NB4 (cell line): ENCODE results near the gene MALAT1.

Experiments used
- POLR2A ChIP-seq: IDR thresholded peaks from 2 replicates; pipeline ENCODE4 v1.6.1; 2011; ENCODE audit warnings: mild to moderate bottlenecking; ENCODE audit not compliant: insufficient read length; ENCODE audit errors: extremely low read depth
- TF ChIP-seq, protein P1 (sequence below): IDR thresholded peaks from one replicate; pipeline ENCODE4 v1.5.1; 2012; ENCODE audit warnings: low read depth, low read length

DNA sequence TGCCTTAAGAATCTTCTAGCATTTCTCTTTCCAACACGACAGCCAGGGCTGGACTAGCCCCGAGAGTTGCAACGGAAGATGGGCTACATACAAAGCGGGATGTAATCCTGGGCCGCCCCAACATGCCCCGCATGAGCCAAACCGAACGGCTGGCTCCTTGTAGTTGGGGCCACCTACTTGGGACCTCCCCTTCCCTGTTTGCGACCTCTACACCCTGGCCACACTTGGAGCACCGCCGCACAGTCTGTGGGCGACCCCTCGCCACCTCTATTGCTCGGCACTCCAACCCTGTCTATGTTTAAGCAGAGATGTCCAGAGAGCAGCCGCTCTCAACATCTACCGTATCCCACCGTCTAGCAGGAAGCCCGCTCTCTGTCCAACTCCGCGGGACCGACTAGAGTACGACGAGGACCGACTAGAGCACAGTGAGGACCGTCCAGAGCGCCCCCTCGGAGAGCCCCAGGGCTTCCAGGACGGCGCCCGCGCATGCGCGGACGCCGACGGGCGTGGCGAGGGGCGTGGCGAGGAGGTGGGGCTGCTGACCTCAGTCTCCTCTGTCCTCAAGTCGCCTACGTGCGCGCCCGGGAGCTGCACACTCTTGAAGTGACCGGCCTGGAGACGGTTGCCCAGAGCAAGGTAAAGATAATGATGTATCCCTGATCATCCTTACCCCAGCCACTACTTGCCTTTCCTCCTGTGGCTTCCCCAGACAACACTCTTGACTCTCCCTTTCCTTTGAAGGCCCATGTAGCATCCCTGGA lies 44.0 kb upstream of the MALAT1 start:
- TF ChIP-seq, protein P1, sequence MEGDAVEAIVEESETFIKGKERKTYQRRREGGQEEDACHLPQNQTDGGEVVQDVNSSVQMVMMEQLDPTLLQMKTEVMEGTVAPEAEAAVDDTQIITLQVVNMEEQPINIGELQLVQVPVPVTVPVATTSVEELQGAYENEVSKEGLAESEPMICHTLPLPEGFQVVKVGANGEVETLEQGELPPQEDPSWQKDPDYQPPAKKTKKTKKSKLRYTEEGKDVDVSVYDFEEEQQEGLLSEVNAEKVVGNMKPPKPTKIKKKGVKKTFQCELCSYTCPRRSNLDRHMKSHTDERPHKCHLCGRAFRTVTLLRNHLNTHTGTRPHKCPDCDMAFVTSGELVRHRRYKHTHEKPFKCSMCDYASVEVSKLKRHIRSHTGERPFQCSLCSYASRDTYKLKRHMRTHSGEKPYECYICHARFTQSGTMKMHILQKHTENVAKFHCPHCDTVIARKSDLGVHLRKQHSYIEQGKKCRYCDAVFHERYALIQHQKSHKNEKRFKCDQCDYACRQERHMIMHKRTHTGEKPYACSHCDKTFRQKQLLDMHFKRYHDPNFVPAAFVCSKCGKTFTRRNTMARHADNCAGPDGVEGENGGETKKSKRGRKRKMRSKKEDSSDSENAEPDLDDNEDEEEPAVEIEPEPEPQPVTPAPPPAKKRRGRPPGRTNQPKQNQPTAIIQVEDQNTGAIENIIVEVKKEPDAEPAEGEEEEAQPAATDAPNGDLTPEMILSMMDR = peak; percentile 37
- TF ChIP-seq POLR2A = peak; percentile 63
